ENCODE results near the gene WDR18. TPM values are rescaled to one million over a fixed set of nuclear protein-coding genes. Genes with fewer than 3 reads are reported as not detected.

Gene WDR18
- total RNA-seq, 1 experiment from 2014 or later = 94.7 TPM

GRCh38 chr19:950352-951066 is 33.6 kb upstream of the WDR18 start:
- Histone ChIP-seq H3K4me1 (ENCODE audit: insufficient read depth, low read length) (peaks cover 3% of the 10 kb centered on the region; the same call in 1 of the 2 replicates), H4K5ac (ENCODE audit: insufficient read length, low read depth, low read length) (no peak overlapping the region), H4K91ac (ENCODE audit: insufficient read length, low read depth, low read length) (no peak overlapping the region), H3K27me3 (ENCODE audit: insufficient read depth, low read length) (no peaks in the 10 kb centered on the region), H3K9me3 (ENCODE audit: control insufficient read depth, low read depth, low read length) (no peaks in the 10 kb centered on the region), H4K20me1 (ENCODE audit: control insufficient read depth, insufficient read depth, insufficient read length) (peaks cover 4% of the 10 kb centered on the region), H3K9ac (ENCODE audit: extremely low read depth, insufficient read length, low read length) (no peak overlapping the region), H2BK120ac (ENCODE audit: low read depth, low read length, poor library complexity, severe bottlenecking) (no peak overlapping the region), H2BK20ac (ENCODE audit: low read depth, low read length, poor library complexity, severe bottlenecking) (no peak overlapping the region), H3K4me2 (ENCODE audit: insufficient read depth, insufficient read length, low read length) (no peak overlapping the region), H3K14ac (ENCODE audit: insufficient read depth, low read length) (no peak overlapping the region), H3K4ac (ENCODE audit: low read depth, low read length) (no peak overlapping the region), H3K23ac (ENCODE audit: insufficient read length, low read depth, low read length) (no peak overlapping the region), H2BK5ac (ENCODE audit: insufficient read length, low read length) (no peak overlapping the region), H2BK15ac (ENCODE audit: low read depth, low read length) (no peak overlapping the region), H3K56ac (ENCODE audit: insufficient read length, low read depth, low read length) (no peak overlapping the region), H3K79me1 (ENCODE audit: insufficient read depth, low read depth, low read length, poor library complexity, severe bottlenecking) (peaks cover 3% of the 10 kb centered on the region), H3K23me2 (ENCODE audit: insufficient read length, low read depth, low read length, poor library complexity, severe bottlenecking) (no peaks in the 10 kb centered on the region), H2AFZ (ENCODE audit: low read length) (no peak overlapping the region), H2BK12ac (ENCODE audit: insufficient read length, low read depth, low read length) (no peak overlapping the region), H3K27ac (ENCODE audit: insufficient read length, low read depth, low read length) (no peak overlapping the region), H4K8ac (replicated peaks; ENCODE audit: insufficient read length, low read depth, low read length) (no peak overlapping the region), H3K79me2 (ENCODE audit: insufficient read depth, low read length) (0 out of 2 replicates have a peak, but pooled peaks cover 3% of the 10 kb centered on the region), H3K18ac (ENCODE audit: insufficient read length, low read depth, low read length) (no peak overlapping the region), H3T11ph (ENCODE audit: low read length) (no peak overlapping the region), H2AK5ac (ENCODE audit: insufficient read length, low read length) (no peak overlapping the region)
- Mint-ChIP-seq H3K9me3 (no peaks in the 10 kb centered on the region), H3K27ac (peak overlapping the region; percentile 52 to 91 (median 53); a peak in 5 of 7 replicates), H3K36me3 (ENCODE audit: insufficient read depth in 1 of 3, low read depth in 3 of 3) (peaks cover 0 to 9% (median 5%) of the 10 kb centered on the region in 3 experiments; a peak in 5 of 7 replicates), H3K27me3 (ENCODE audit: low read depth) (no peaks in the 10 kb centered on the region; the same call in 1 of the 2 replicates), H3K4me3 (no peak overlapping the region; a peak in 1 of 5 replicates), H3K4me1 (peaks cover 4 to 22% of the 10 kb centered on the region in 2 experiments; a peak in 3 of 4 replicates)
- no peak for DNase-seq
- no peak for TF ChIP-seq CTCF (conservative IDR thresholded peaks at IDR 0.05)
- no CpG with 5 or more reads among the region's 17 CpGs for whole genome bisulfite sequencing (ENCODE audit: extremely low coverage, insufficient read length, low lambda C conversion rate)

Data from H9 (cell line).